NT2/D1 (cell line): ENCODE data around the gene STYXL2.

ENCODE experiments used
- YY1 ChIP-seq: IDR thresholded peaks from 2 replicates; pipeline ENCODE4 v1.6.1; 2011; ENCODE audit not compliant: insufficient read length, insufficient read depth
- ZNF274 ChIP-seq: IDR thresholded peaks from 2 replicates; pipeline ENCODE4 v1.6.1; 2011; ENCODE audit warnings: mild to moderate bottlenecking, low read depth, low read length

- no peak for TF ChIP-seq YY1
- no peak for TF ChIP-seq ZNF274
Measured at GRCh38 chr1:167120899-167121298, 27.0 kb downstream of the STYXL2 start.
